ENCODE data around the gene ZBTB32. TPM values are rescaled to one million over a fixed set of nuclear protein-coding genes. Genes with fewer than 3 reads are reported as not detected.

The ZBTB32 gene
- total RNA-seq, 1 donor from 2014 or later: not detected

DNA sequence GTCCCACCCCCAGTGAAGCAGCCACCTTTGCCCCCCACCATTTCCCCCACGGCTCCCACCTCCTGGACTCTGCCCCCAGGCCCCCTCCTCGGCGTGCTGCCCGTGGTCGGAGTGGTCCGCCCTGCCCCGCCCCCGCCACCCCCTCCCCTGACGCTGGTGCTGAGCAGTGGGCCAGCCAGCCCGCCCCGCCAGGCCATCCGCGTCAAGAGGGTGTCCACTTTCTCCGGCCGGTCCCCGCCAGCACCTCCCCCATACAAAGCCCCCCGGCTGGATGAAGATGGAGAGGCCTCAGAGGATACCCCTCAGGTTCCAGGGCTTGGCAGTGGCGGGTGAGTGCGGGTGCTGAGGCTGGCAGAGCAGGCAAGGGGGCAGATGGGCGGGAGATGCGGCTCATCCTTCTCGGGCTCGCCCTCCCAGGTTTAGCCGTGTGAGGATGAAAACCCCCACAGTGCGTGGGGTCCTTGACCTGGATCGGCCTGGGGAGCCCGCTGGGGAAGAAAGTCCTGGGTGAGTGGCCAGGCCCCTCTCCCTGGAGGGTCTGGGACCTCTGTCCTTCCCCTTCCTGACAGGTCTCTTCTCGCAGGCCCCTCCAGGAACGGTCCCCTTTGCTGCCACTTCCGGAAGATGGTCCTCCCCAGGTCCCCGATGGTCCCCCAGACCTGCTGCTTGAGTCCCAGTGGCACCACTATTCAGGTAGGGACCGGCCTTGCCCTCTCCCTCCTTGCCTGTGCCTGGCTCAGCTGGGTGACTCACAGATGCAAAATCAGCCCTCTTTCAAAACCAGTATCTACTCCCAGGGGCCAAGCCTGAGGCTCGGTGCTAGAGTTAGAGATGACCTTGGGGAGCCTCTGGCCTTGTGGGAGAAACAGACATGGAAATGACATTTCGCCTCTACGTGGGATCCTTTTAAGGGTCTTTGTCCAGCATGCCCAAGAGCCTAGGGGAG lies 29.1 kb downstream of the ZBTB32 start:
- FAIRE-seq: no peak
- DNase-seq (ENCODE audit: low spot score in 2 of 2): no peak

DNA sequence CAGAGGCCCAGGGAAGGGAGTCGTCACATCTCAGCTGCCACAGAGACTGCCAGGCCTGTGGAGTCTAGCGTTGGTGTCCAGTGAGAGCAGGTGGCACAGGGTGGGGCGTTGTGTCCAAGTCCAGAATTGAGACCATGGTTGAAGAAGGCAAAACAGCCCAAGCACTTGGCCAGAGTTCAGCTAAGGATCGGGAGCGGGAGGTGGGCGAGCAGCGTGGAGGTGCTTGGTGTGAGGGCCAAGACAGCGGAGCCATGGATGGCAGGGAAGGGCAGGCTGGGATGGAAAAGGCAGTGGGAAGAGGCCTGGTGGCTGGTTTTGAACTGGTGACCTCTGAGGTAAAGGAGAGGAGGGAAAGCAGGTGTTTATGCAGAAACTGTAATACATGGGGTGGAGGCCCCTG lies 29.9 kb downstream of the ZBTB32 start:
- DNase-seq (ENCODE audit: low spot score in 2 of 2) (no peak), FAIRE-seq (no peak)

DNA sequence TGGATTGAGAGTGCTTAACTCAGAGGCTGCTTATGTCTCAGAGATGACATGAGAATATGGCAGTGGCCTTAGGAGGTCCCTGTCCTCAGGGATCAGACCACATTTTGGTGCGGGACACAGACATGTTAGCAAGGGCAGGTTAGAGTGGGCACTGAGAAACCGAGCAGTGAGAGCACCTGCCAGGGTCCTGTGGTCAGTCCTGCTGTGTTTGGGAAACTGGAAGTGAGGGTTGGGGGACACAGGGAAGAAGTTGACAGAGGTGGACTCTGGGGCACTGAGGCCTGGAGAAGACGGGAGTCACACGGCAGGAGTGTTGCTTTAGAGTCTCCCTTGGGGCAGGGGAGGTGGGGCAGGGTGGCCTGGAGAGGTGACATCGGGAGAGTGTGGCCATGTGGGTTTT lies 30.5 kb downstream of the ZBTB32 start:
- FAIRE-seq (no peak), DNase-seq (ENCODE audit: low spot score in 2 of 2) (no peak)

DNA sequence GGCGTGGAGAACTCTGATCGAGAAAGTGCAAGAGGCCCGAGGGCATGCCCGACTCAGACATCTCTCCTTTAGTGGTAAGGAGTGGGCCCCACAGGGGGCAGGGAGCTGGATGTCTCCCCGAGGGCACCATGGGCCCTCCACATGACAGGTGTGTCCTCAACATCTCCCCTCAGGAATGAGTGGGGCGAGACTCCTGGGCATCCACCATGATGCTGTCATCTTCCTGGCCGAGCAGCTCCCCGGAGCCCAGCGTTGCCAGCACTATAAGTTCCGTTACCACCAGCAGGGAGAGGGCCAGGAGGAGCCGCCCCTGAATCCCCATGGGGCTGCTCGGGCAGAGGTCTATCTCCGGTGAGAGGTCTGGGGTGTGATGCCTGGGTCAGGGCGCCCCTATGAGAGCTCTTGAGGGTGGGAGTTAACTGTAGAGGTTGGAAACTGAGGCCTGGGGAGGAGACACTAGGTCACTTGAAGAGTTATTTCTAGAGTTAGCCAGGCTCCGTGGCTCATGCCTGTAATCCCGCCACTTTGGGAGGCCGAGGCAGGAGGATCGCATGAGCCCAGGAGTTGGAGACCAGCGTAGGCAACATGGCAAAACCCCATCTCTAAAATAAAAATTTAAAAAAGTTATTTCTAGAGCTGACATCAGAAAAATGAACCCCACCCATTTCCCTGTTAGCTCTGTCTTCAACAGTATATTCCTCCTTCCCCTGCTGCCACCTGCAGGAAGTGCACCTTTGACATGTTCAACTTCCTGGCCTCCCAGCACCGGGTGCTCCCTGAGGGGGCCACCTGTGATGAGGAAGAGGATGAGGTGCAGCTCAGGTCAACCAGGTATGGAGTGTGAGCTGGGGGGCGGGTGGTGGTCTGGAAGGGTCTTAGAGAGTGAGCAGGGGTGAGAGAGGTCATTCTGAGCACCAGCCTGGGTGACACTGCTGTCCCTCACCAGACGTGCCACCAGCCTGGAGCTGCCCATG lies 32.8 kb downstream of the ZBTB32 start:
- DNase-seq (ENCODE audit: low spot score in 2 of 2): no peak
- no peak for FAIRE-seq

DNA sequence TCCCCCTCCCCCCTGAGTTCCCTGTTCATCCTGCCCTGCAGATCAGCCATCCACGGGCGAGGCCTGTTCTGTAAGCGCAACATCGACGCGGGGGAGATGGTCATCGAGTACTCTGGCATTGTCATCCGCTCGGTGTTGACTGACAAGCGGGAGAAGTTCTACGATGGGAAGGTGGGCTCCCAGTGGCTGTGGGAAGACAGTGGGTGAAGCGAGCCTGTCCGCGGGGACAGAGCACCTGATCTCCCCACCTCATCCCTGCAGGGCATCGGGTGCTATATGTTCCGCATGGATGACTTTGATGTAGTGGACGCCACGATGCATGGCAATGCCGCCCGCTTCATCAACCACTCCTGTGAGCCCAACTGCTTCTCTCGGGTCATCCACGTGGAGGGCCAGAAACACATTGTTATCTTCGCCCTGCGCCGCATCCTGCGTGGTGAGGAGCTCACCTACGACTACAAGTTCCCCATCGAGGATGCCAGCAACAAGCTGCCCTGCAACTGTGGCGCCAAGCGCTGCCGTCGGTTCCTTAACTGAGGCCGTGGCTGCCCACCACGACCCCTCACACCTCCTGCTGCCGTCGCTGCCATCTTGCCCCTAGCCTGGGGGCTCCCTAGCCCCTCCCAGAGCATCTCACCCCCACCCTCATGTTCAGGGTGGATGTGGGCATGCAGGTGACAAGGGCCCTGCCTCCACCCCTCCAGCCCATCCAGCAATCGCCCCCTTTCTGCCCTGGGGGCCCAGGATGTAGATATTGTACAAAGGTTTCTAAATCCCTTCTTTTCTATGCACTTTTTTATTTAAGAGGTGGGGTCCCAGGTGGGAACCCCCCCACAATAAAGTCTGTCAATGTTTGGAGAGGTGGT lies 33.9 kb downstream of the ZBTB32 start:
- FAIRE-seq: no peak
- DNase-seq (ENCODE audit: low spot score in 2 of 2): no peak

DNA sequence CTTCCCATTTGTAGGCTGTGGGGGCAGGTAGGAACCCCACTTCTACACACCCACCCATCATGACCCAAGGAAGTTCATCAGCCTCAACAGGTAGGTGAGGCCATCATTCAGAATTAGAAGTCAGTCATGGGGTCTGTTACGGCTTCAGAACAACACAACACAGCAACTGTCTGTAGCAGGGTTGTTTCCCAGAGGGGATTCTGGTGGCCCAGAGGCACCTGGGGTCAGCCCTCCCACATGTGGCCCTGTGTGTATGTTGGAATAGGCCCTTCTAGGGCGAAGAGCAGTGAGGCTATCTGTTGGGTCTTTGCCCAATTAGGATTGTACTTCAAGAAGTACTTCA lies 34.5 kb downstream of the ZBTB32 start:
- DNase-seq (ENCODE audit: low spot score in 2 of 2) (no peak), FAIRE-seq (no peak)

DNA sequence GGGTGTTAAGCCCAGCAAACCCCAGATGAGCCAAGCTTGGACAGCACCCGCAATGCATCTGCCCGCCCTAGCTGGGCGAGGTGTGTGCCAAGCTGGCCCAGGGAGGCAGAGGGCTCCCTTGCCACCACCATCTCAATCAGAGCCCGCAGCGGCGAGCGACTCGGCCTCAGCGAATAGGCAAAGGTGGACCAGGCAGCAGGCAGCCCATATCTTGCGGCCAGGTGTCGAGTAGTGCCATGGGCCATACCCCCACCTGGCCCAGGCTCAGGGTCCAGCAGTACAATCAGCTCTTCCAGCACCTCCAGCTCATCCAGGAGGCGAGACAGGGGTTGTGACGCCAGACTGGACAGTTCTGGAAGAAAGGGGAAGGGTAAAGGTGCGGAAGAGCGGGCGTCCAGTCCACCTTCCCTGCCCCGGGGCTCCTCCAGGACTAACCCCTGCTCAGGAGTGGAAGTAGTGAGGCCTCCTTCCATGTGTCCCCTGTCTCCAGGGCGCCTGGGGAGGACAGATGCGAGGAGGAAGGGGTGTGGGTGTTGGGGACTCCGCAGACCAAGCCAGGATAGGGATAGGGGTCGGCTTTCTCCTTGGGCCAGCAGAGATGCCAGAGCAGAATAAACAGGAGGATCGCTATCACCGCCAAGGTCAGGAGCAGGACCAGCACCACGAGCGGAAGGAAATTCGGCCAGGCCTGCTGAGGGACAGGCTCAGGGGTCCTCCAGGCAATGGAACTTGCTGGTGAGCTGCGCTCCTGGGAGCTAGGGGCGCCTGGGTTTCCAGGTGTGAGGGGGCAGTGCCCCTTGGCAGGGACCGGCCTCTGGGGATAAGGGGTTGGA lies 35.1 kb downstream of the ZBTB32 start:
- DNase-seq (ENCODE audit: low spot score in 2 of 2) (no peak), FAIRE-seq (no peak)

DNA sequence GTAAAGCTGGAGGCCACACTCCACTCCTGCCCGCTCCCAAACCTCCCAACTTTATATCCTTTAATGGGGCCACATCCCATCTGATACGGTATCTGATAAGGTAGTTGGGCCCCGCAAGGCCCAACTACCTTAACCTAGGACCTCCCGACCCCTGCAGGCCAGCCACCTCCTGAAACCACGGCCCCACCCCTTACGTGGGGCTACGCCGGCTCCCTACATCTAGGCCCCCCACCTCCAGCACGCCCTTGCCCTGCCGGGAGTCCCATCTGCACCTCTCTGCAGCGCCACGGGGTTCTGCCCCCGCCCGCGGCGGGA lies 35.7 kb downstream of the ZBTB32 start:
- DNase-seq (ENCODE audit: low spot score in 2 of 2) (no peak), FAIRE-seq (no peak)

DNA sequence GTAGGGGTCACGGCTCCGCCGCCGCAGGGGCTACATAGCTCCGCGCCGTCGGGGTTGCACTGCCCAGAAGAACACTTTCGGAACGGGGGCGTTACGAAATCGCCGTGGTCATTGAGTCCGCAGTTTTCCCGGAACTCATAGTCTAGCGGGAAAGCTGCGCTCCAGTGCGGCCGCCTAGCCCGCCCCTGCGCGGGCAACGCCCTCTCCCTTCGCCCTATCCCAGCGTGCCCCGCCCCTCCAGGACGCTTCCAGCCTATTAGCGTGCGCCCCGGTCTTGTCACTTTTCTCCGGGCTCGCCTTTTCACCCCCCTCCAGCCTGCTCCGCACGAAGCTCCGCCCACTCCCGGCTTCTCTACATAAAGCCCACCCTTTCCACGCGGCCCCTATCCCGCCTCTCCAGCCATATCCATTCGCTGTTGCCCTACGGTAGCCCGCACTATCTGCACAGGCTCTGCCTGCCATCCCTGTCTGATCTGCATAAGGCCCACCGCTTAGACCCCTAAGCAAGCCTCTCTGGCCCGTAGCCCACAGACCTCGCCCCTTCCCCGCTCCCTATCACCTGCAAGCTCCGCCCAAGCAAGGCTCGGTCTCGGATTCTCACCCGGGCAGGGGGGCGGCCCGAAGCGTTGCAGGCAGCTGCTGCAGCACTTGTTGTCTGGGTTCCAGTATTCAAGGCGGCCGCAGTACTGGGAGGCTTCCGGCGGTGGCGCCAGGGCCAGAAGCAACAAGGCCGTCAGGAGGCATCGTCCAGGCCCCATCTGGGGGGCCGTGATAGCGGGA lies 36.3 kb downstream of the ZBTB32 start:
- peak; percentile 98 to 100 for DNase-seq (ENCODE audit: low spot score in 2 of 2)
- FAIRE-seq: peak; percentile 19

DNA sequence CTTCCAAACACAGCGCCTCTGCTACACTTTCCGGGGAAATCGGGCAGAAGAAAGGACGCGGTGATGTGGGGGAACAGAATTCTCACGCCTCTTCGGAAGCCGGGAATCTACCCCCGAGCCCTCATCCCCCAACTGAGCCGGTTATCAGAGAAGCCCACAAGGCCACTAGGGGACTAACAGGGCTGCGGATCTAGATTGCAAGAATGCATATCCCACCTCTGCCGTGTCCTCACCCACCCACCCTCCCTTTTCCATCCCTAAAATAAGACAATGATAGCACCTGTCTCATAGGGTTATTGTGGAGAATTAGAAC lies 36.8 kb downstream of the ZBTB32 start:
- FAIRE-seq (no peak), DNase-seq (ENCODE audit: low spot score in 2 of 2) (no peak)

DNA sequence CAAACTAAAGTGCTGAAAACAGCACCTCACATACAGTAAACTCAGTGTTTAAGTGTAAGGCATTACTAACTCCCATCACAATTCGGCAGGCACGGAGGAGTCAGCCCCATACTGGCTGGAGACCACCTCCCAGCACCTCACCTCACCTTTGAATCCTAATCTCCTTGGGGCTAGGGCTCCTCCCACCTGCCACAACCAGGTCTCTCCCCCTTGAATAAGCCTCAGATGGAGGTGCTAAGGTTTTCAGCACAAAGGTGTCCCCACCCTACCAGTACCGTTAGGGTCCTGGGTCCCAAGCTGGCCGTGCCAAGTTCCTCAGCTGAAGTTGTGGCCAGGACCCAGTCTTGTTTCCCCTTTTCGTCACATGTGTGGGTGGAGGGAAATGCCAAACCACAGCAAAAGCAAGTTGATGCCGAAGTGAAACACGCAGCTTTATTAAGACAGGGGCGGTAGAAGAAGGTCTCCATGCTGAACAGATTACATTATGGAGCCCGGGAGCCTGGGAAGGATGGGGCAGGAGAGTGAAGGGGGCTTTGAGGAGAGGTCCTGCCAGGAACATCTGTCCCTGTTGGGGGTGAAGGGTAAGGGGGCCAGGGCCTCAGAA lies 37.9 kb downstream of the ZBTB32 start, which contains the start of gene IGFLR1:
Gene IGFLR1, minus strand, starts transcription at position 332 of the 604 bp plus-strand sequence. CDS start 1,272 bp downstream, outside the sequence.
- no peak for FAIRE-seq

DNA sequence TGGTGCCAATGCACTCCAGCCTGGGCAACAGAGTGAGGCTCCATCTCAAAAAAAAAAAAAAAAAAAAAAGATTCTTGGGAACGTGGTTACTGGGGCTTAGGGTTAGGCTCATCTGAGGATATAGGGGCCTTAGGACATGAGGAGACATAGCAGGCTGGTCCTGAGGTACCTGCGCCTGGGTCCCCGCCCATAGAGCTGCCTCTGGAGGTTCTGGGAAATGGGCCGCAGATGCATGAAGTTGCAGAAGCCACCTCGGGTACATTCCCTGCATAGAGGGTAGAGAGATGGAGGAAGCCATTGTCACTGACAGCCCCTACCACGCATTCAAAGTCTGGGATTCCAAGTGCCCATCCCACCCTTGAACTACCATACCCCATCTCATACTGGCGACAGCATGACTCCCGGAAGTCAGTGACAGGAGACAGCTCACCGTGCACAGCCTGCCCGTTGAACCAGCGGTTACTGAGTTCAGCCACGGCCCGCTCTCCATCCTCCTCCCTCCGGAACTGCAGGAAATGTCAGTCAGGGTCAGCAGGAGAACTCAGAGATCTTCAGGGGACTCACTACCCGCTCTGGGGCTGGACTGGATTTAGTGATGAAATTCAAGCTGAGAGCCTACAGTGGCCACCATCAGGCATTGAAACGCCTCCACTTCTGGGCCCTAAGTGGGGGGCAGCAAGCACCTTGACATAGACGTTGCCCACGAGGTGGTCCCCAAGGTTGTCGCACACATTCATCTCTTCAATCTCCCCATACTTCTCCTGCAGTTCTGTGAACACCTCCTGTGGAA lies 39.5 kb downstream of the ZBTB32 start:
- FAIRE-seq: no peak
- DNase-seq (ENCODE audit: low spot score in 2 of 2): no peak

More for the DNA sequence above, 37.9 kb downstream of the ZBTB32 start, which contains the start of gene IGFLR1:
- no peak for DNase-seq (ENCODE audit: low spot score in 2 of 2)

DNA sequence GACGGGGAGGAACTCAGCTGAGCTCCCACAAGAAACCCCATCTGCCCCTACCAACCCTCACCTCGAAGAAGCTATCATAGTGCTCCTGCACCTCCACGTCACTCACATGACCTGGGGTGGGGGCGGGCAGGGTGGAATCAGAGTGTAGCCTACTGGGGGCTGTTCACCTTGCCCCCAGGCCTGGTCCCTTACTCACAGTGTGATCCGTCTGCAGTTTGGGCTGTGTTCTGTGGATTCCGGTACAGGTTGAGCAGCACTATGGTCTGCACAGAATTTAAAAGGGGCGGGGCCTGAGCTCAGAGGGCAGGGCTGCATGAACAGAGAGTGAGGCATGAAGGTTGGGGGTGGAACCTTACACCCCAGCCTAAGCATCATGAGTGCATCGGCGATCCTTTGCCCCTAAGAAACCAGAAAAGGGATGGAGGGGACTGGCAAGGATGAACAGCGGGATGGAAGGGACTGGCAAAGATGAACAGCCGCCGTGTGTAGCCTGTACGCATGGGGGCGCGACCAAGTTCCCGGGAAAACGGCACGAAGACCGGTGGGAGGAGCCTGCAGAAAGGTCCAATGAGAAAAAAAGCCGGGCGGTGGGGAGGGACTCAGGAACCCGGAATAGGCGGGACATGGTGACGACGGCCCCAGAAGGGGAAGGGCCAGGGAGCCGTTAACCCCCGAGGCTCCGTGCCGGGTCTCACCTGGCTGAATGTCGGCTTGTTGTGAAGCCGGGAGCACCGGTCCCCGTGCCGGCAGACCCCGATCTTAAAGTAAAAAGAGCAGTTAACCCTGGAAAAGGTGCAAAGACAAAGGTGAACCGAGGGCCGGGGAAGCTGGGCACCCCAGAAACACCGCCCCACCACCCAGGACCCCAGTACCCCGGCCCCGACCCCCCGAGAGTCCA lies 40.3 kb downstream of the ZBTB32 start:
- FAIRE-seq: no peak
- peak; percentile 83 to 87 for DNase-seq (ENCODE audit: low spot score in 2 of 2)

DNA sequence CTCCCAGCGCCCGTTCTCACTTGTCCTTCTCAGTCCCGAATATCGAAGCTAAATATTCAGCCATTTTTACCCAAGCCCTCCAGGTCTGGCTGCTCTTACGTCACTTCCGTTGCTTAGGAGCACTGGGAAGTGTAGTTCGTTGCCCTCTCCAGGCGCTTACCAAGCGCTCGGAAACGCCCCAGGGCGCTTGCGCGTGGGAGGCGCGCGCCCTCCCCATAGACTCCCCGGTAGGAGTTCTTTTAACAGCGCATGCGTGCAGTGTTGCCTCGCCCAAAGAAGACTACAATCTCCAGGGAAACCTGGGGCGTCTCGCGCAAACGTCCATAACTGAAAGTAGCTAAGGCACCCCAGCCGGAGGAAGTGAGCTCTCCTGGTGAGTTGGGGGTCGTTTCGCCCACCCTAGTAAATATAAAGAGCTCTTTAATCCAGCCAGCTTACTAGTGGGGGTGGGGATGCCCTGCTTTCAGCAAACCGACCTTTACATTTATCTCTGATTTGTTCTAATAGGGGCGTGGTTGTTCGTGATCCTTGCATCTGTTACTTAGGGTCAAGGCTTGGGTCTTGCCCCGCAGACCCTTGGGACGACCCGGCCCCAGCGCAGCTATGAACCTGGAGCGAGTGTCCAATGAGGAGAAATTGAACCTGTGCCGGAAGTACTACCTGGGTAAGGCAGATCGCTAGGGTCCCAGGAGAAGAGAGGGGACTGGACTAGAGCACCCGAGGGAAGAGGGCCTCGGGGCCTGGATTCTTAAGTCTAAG lies 41.1 kb downstream of the ZBTB32 start, which contains the start of the genes PSENEN and U2AF1L4:
Gene PSENEN, plus strand, starts transcription at position 324 of the 759 bp plus-strand sequence. Its CDS starts 280 bp downstream, at position 604.
Gene U2AF1L4, minus strand, starts transcription at position 91 of the 759 bp plus-strand sequence. Its CDS starts 27 bp downstream, at position 64.
- peak; percentile 86 to 91 for DNase-seq (ENCODE audit: low spot score in 2 of 2)
- FAIRE-seq: no peak

DNA sequence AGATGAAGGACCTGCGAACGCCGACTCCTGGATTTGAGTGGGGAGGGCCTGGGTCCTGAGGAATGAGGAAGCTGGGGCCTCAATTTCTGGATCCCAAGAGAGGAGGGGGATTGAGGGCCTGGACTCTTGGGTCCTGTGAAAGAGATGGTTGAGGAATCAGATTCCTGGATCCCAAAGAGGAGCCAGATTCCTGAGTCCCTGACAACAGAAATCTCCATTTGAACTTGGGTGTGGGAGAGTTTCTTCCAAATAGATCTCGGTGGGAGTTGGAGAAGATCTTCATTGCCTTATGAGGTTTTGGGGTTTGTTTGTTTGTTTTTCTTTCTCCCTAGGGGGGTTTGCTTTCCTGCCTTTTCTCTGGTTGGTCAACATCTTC lies 41.7 kb downstream of the ZBTB32 start:
- no peak for FAIRE-seq

DNA sequence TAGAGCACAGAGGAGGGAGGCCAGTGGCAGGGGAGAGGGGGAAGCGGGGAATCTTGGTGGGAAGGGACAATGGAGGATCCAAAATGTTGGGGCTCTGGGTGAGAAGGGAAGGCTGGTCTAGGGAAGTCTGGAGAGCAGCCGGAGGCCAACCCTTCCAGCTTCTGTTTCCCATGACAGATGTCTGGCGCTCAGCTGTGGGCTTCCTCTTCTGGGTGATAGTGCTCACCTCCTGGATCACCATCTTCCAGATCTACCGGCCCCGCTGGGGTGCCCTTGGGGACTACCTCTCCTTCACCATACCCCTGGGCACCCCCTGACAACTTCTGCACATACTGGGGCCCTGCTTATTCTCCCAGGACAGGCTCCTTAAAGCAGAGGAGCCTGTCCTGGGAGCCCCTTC lies 42.2 kb downstream of the ZBTB32 start:
- DNase-seq (ENCODE audit: low spot score in 2 of 2): no peak
- no peak for FAIRE-seq

More for the DNA sequence above, 41.7 kb downstream of the ZBTB32 start:
- no peak for DNase-seq (ENCODE audit: low spot score in 2 of 2)

Measured in frontal cortex (tissue), 4 donors.